ENCODE measurements around the gene TRIL. TPM values are rescaled to one million over a fixed set of nuclear protein-coding genes. Genes with fewer than 3 reads are reported as not detected.

Gene TRIL
- total RNA-seq, 1 experiment from 2014 or later: not detected

GRCh38 chr7:28999427-28999826, 41.3 kb upstream of the TRIL start:
- H3K36me3 ChIP-seq (ENCODE audit: low read depth): no peaks in the 10 kb centered on the region
- ChIA-PET CTCF (no interaction called here), POLR2A (ENCODE audit: unreplicated experiment) (no interaction called here)
- H3F3A ChIP-seq (ENCODE audit: insufficient read depth, low read depth): no peaks in the 10 kb centered on the region
- H3K27me3 ChIP-seq (ENCODE audit: insufficient read depth, low read depth): no peaks in the 10 kb centered on the region
- H3K4me2 ChIP-seq: no peak overlapping the region
- no peak overlapping the region for H3K27ac ChIP-seq
- BruUV-seq (replicated peaks): no TSS peak
- no peaks in the 10 kb centered on the region for H3K4me1 ChIP-seq (replicated peaks; ENCODE audit: insufficient read depth)
- H3K79me2 ChIP-seq (ENCODE audit: low read depth): no peaks in the 10 kb centered on the region
- no peak overlapping the region for H2AFZ ChIP-seq
- H3K9me3 ChIP-seq (ENCODE audit: insufficient read depth, low read depth): no peaks in the 10 kb centered on the region
- H3K4me3 ChIP-seq: no peak overlapping the region
- H4K20me1 ChIP-seq (ENCODE audit: insufficient read depth): no peaks in the 10 kb centered on the region
- H3K9me2 ChIP-seq (ENCODE audit: insufficient read depth): no peaks in the 10 kb centered on the region
- no peak for TF ChIP-seq CTCF (conservative IDR thresholded peaks at IDR 0.05)
- TF ChIP-seq EZH2 (IDR thresholded peaks at IDR 0.05; ENCODE audit: low read depth): no peak
- DNase-seq: no peak
- intact Hi-C loops (cut with micrococcal nuclease; ENCODE audit: unreplicated experiment): no loop called here

GRCh38 chr7:28998105-28998504, 40.0 kb upstream of the TRIL start:
- no peak for DNase-seq
- ChIA-PET CTCF (no interaction called here), POLR2A (ENCODE audit: unreplicated experiment) (no interaction called here)
- Histone ChIP-seq H3K4me2 (no peak overlapping the region), H3K9me2 (ENCODE audit: insufficient read depth) (no peaks in the 10 kb centered on the region), H3K79me2 (ENCODE audit: low read depth) (no peaks in the 10 kb centered on the region), H2AFZ (no peak overlapping the region), H3K9me3 (ENCODE audit: insufficient read depth, low read depth) (no peaks in the 10 kb centered on the region), H3F3A (ENCODE audit: insufficient read depth, low read depth) (no peaks in the 10 kb centered on the region), H4K20me1 (ENCODE audit: insufficient read depth) (no peaks in the 10 kb centered on the region), H3K4me1 (replicated peaks; ENCODE audit: insufficient read depth) (no peaks in the 10 kb centered on the region), H3K27me3 (ENCODE audit: insufficient read depth, low read depth) (no peaks in the 10 kb centered on the region), H3K27ac (no peak overlapping the region), H3K4me3 (no peak overlapping the region), H3K36me3 (ENCODE audit: low read depth) (no peaks in the 10 kb centered on the region)
- intact Hi-C loops (cut with micrococcal nuclease; ENCODE audit: unreplicated experiment): no loop called here
- no peak for TF ChIP-seq CTCF (conservative IDR thresholded peaks at IDR 0.05)
- no peak for TF ChIP-seq EZH2 (IDR thresholded peaks at IDR 0.05; ENCODE audit: low read depth)
- no TSS peak for BruUV-seq (replicated peaks)

- intact Hi-C loops (cut with micrococcal nuclease; ENCODE audit: unreplicated experiment): no loop called here
- no peak overlapping the region for H2AFZ ChIP-seq
- H3F3A ChIP-seq (ENCODE audit: insufficient read depth, low read depth): no peaks in the 10 kb centered on the region
- no peak overlapping the region for H3K4me2 ChIP-seq
- H3K36me3 ChIP-seq (ENCODE audit: low read depth): no peaks in the 10 kb centered on the region
- TF ChIP-seq CTCF (conservative IDR thresholded peaks at IDR 0.05): no peak
- TF ChIP-seq EZH2 (IDR thresholded peaks at IDR 0.05; ENCODE audit: low read depth): no peak
- H3K27ac ChIP-seq: no peak overlapping the region
- no peaks in the 10 kb centered on the region for H3K27me3 ChIP-seq (ENCODE audit: insufficient read depth, low read depth)
- H3K9me2 ChIP-seq (ENCODE audit: insufficient read depth): no peaks in the 10 kb centered on the region
- H3K79me2 ChIP-seq (ENCODE audit: low read depth): no peaks in the 10 kb centered on the region
- H3K4me3 ChIP-seq: no peak overlapping the region
- CTCF ChIA-PET: no interaction called here
- H4K20me1 ChIP-seq (ENCODE audit: insufficient read depth): no peaks in the 10 kb centered on the region
- H3K4me1 ChIP-seq (replicated peaks; ENCODE audit: insufficient read depth): no peaks in the 10 kb centered on the region
- no peaks in the 10 kb centered on the region for H3K9me3 ChIP-seq (ENCODE audit: insufficient read depth, low read depth)
- no TSS peak for BruUV-seq (replicated peaks)
- no peak for DNase-seq
- POLR2A ChIA-PET (ENCODE audit: unreplicated experiment): no interaction called here
Measured at GRCh38 chr7:28996836-28997235, 38.7 kb upstream of the TRIL start.
